IgD-negative memory B cell (primary cell): ENCODE measurements around the gene TMEM204. TPM values are rescaled to one million over a fixed set of nuclear protein-coding genes. Genes with fewer than 3 reads are reported as not detected.

Source experiments
- H3K27ac Mint-ChIP-seq, 3 donors: one replicate each; pipeline ENCODE4 v1.8.0; 2020 to 2022; ENCODE audit warnings: mild to moderate bottlenecking in 3 of 3, mixed read lengths in 3 of 3, moderate library complexity in 1 of 3
- H3K27me3 Mint-ChIP-seq: one replicate; pipeline ENCODE4 v1.8.0; 2021; ENCODE audit warnings: mixed read lengths
- H3K36me3 Mint-ChIP-seq: one replicate; pipeline ENCODE4 v1.8.0; 2020; ENCODE audit warnings: mild to moderate bottlenecking, mixed read lengths
- H3K4me1 Mint-ChIP-seq, 3 donors: one replicate each; pipeline ENCODE4 v1.8.0; 2020 to 2022; ENCODE audit warnings: mixed read lengths in 3 of 3, mild to moderate bottlenecking in 1 of 3
- H3K4me3 Mint-ChIP-seq, 4 donors: one replicate each; pipeline ENCODE4 v1.8.0; 2020 to 2022; ENCODE audit warnings: mild to moderate bottlenecking in 4 of 4, mixed read lengths in 4 of 4, moderate library complexity in 3 of 4
- H3K9me3 Mint-ChIP-seq, 3 donors: one replicate each; pipeline ENCODE4 v1.8.0; 2020 to 2021; ENCODE audit warnings: mixed read lengths in 3 of 3, mild to moderate bottlenecking in 1 of 3
- polyA plus RNA-seq: library from polyadenylated mRNA; unstranded; fragments of 300-500 nt; fragmentation: Illumina TruSeq; gene quantifications from one replicate; pipeline ENCODE4 v1.2.3, GENCODE V29; 2021

Gene TMEM204
- polyA plus RNA-seq, 1 donor from 2014 or later: 2.9 TPM

DNA sequence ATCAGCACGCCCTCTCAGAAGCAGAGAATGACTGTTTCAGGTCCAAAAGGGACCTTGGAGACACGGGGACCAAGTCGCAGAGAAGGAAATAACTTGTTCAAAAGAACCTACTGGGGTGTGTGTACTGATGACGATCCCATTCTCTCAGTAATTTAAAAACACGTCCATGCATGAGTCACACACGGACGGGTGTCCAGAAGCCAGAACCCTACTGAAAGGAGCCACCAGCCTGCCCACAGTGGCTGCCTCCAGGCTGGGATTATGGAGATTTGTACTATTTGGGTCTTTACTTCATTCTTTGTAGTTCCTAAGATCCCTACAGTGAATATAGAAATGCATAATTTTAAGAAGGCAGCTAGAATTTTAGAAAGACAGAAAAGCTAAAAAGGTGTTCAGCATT is 27.8 kb downstream of the TMEM204 start:
- peaks cover 3% of the 10 kb centered on the region for H3K36me3 Mint-ChIP-seq
- peaks cover 0 to 7% (median 0%) of the 10 kb centered on the region in 3 donors for H3K4me1 Mint-ChIP-seq
- H3K4me3 Mint-ChIP-seq: no peak overlapping the region
- H3K27ac Mint-ChIP-seq: no peak overlapping the region
- no peaks in the 10 kb centered on the region for H3K27me3 Mint-ChIP-seq
- H3K9me3 Mint-ChIP-seq: no peaks in the 10 kb centered on the region

DNA sequence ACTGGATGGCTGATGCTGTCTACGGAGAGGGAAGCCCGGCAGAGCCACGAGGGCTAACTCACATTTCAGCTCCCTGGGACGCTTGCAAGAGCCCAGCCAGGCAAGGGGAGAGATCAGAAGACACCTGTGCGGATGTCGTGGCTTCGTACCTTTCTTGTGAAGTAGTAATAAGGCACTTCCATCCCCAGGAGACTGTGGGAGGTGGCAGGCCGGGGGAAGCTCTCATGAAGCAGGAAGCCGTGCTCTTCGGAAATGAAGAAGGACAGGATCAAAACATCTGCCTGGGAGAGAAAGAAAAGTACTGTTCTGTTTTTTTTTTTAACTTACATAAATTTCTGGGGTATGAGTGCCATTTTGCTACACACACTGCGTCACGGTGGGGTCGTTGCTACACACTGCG is 28.4 kb downstream of the TMEM204 start:
- peaks cover 3% of the 10 kb centered on the region for H3K36me3 Mint-ChIP-seq
- H3K4me1 Mint-ChIP-seq: peaks cover 0 to 7% (median 0%) of the 10 kb centered on the region in 3 donors
- H3K4me3 Mint-ChIP-seq: no peak overlapping the region
- no peaks in the 10 kb centered on the region for H3K9me3 Mint-ChIP-seq
- H3K27me3 Mint-ChIP-seq: no peaks in the 10 kb centered on the region
- no peak overlapping the region for H3K27ac Mint-ChIP-seq

GRCh38 chr16:1563786-1564185 is 30.3 kb downstream of the TMEM204 start:
- peaks cover 0 to 7% (median 0%) of the 10 kb centered on the region in 3 donors for H3K4me1 Mint-ChIP-seq

GRCh38 chr16:1564325-1564724 is 30.9 kb downstream of the TMEM204 start:
- H3K4me3 Mint-ChIP-seq: no peak overlapping the region
- no peaks in the 10 kb centered on the region for H3K27me3 Mint-ChIP-seq
- no peaks in the 10 kb centered on the region for H3K9me3 Mint-ChIP-seq
- H3K4me1 Mint-ChIP-seq: peaks cover 0 to 7% (median 0%) of the 10 kb centered on the region in 3 donors
- H3K36me3 Mint-ChIP-seq: peaks cover 3% of the 10 kb centered on the region
- peak overlapping the region in 1 of 3 donors; percentile 97 for H3K27ac Mint-ChIP-seq

More at GRCh38 chr16:1563786-1564185, 30.3 kb downstream of the TMEM204 start:
- no peaks in the 10 kb centered on the region for H3K27me3 Mint-ChIP-seq
- no peak overlapping the region for H3K27ac Mint-ChIP-seq
- H3K9me3 Mint-ChIP-seq: no peaks in the 10 kb centered on the region
- peaks cover 3% of the 10 kb centered on the region for H3K36me3 Mint-ChIP-seq
- no peak overlapping the region for H3K4me3 Mint-ChIP-seq

- H3K27ac Mint-ChIP-seq: peak overlapping the region in 1 of 3 donors; percentile 97
- no peaks in the 10 kb centered on the region for H3K27me3 Mint-ChIP-seq
- H3K4me1 Mint-ChIP-seq: no peaks in the 10 kb centered on the region
- peak overlapping the region in 2 of 4 donors; percentile 23 to 79 for H3K4me3 Mint-ChIP-seq
- H3K9me3 Mint-ChIP-seq: no peaks in the 10 kb centered on the region
- H3K36me3 Mint-ChIP-seq: peaks cover 1% of the 10 kb centered on the region
These were observed 31.8 kb downstream of the TMEM204 start for GRCh38 chr16:1565083-1565805.

DNA sequence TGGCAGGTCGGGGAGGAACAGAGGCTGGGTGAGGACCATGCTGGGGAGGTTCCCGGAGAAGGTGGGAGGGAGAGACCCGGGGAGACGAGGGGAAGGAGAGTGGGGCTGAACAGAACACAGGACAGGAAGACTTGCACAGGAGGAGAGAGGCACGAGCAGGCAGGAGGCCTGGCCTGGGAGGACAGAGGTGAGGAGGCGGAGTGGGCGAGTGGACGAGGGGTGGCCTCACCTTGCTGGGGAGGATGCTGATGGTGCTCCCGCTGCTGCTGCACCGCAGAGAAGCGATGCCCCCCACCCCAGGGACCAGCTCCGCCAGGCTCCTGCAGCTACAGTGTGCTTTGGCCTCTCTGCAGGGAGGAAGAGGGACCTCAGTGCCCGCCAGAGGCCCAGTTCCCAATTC is 34.5 kb downstream of the TMEM204 start:
- Mint-ChIP-seq H3K9me3 (no peaks in the 10 kb centered on the region), H3K4me1 (no peaks in the 10 kb centered on the region)

DNA sequence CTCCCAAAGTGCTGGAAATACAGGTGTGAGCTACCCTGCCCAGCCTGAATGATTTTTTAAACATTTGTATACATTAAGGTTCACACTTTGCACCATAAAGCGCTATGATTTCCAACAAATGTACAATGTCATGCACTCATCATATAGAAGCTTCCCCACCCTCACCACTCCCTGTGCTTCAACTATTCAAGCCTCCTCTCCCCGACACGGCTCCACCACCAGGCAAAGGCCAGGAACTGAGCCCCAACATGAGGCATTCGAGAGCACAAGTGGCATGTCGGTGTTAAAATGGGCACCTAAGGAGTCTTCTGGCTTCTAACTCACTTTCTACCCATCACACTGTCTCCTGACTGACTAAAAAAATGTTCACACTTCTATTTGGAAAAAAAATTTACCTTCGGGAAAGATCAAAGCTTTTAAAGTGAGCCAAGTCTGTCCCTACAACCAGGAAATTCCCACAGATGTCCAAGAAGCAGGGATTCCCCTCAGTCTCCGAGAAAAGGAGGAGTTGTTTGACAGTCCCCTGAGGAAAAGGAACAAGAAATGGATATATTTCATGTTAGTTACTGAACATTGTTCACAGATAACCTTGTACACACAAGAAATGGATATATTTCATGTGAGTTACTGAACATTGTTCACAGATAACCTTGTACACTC is 37.7 kb downstream of the TMEM204 start:
- Mint-ChIP-seq H3K27ac (no peak overlapping the region), H3K4me1 (no peaks in the 10 kb centered on the region), H3K9me3 (no peaks in the 10 kb centered on the region), H3K4me3 (no peak overlapping the region), H3K27me3 (no peaks in the 10 kb centered on the region), H3K36me3 (peaks cover 2% of the 10 kb centered on the region)

More for the DNA sequence above, 34.5 kb downstream of the TMEM204 start:
- H3K27ac Mint-ChIP-seq: no peak overlapping the region
- no peaks in the 10 kb centered on the region for H3K27me3 Mint-ChIP-seq
- H3K4me3 Mint-ChIP-seq: no peak overlapping the region
- peaks cover 2% of the 10 kb centered on the region for H3K36me3 Mint-ChIP-seq

DNA sequence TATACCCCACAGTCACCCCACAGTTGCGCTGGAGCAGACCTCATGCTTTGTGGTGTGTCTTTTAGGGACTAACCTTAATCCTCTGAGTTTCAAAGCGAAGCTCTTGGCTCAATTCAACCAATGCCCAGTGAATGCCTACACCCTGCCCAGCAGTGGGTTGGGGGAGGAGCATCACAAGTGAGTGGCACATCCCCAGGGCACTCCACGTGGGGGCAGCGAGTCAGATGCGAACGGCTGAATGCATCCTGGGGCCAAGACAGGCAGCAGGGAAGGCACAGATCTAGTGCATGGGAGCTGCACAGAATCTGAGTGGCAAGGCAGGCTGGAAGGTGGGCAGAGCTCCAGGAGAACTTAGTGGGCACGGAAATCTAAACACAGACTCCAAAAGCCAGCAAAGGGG is 39.2 kb downstream of the TMEM204 start:
- Mint-ChIP-seq H3K4me1 (no peaks in the 10 kb centered on the region), H3K4me3 (no peak overlapping the region), H3K36me3 (peaks cover 2% of the 10 kb centered on the region), H3K9me3 (no peaks in the 10 kb centered on the region), H3K27me3 (no peaks in the 10 kb centered on the region), H3K27ac (no peak overlapping the region)

DNA sequence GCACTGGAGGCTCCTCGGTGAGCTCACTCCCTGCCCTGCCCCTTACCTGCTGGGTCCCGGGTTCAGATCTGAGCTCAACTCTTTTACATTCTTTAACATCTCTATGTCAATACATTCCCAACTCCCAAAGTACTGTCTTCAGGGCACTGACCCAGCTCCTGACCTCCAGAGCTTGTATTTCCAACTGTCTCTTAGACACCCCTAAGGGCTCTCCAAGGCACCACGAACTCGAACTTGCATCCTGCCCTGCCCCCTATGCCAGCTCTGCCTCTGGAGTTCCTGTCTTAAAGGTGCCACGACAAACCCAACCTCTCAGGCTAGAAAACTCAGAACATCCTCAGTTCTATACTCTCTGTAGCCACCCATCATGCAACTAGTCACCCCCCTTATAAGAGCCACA is 39.8 kb downstream of the TMEM204 start:
- no peaks in the 10 kb centered on the region for H3K9me3 Mint-ChIP-seq
- no peaks in the 10 kb centered on the region for H3K4me1 Mint-ChIP-seq
- no peaks in the 10 kb centered on the region for H3K27me3 Mint-ChIP-seq
- H3K4me3 Mint-ChIP-seq: no peak overlapping the region
- H3K27ac Mint-ChIP-seq: peak overlapping the region in 1 of 3 donors; percentile 53
- H3K36me3 Mint-ChIP-seq: peaks cover 2% of the 10 kb centered on the region

GRCh38 chr16:1575578-1575977 is 42.1 kb downstream of the TMEM204 start:
- Mint-ChIP-seq H3K27me3 (no peaks in the 10 kb centered on the region), H3K9me3 (no peaks in the 10 kb centered on the region), H3K4me3 (no peak overlapping the region), H3K27ac (no peak overlapping the region), H3K4me1 (no peaks in the 10 kb centered on the region), H3K36me3 (peaks cover 4% of the 10 kb centered on the region)

- no peaks in the 10 kb centered on the region for H3K27me3 Mint-ChIP-seq
- peaks cover 0 to 1% (median 0%) of the 10 kb centered on the region in 3 donors for H3K9me3 Mint-ChIP-seq
- H3K36me3 Mint-ChIP-seq: peaks cover 4% of the 10 kb centered on the region
- peaks cover 0 to 4% (median 0%) of the 10 kb centered on the region in 3 donors for H3K4me1 Mint-ChIP-seq
- H3K27ac Mint-ChIP-seq: no peak overlapping the region
- no peak overlapping the region for H3K4me3 Mint-ChIP-seq
These were observed 45.7 kb downstream of the TMEM204 start for GRCh38 chr16:1579214-1579613.

DNA sequence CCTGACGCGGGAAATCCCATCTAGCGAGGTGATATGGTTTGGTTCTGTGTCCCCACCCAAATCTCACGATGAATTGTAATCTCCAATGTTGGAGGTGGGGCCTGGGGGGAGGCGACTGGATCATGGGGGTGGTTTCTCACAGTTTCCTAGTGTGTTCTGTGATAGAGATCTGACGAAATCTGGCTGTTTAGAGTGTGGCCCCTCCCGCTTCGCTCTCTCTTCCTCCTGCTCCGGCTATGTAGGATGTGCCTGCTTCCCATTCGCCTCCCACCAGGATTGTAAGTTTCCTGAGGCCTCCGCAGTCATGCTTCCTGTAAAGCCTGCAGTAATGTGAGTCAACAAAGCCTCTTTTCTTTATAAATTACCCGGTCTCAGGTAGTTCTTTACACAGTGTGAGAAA is 46.8 kb downstream of the TMEM204 start:
- Mint-ChIP-seq H3K27me3 (no peaks in the 10 kb centered on the region), H3K4me1 (peaks cover 0 to 4% (median 0%) of the 10 kb centered on the region in 3 donors), H3K27ac (no peak overlapping the region), H3K36me3 (peaks cover 4% of the 10 kb centered on the region), H3K4me3 (no peak overlapping the region), H3K9me3 (peaks cover 0 to 1% (median 0%) of the 10 kb centered on the region in 3 donors)

- Mint-ChIP-seq H3K36me3 (peaks cover 4% of the 10 kb centered on the region), H3K9me3 (peaks cover 0 to 1% (median 0%) of the 10 kb centered on the region in 3 donors), H3K27me3 (no peaks in the 10 kb centered on the region), H3K4me3 (no peak overlapping the region), H3K4me1 (peaks cover 0 to 4% (median 0%) of the 10 kb centered on the region in 3 donors), H3K27ac (no peak overlapping the region)
These were observed 47.5 kb downstream of the TMEM204 start for GRCh38 chr16:1580956-1581355.

DNA sequence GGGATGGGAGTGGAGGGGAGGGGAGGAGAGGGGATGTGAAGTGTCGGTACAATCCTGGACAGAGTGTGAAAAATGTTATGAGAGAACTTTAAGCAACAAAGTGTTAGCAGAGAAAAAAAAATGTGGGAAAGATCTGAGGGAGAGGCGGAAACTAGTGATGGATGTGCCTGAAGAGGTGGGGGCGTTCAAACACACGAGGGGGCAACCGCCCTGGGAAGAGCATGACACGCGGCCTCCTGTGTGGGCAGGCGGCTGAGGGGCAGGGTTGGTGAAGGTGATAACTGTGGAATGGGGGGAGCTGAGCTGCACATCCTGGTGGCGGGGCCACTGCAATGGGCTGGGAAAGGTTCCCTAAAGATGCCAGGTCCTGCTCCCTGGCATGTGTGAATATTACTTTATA is 48.3 kb downstream of the TMEM204 start:
- H3K36me3 Mint-ChIP-seq: peaks cover 4% of the 10 kb centered on the region
- H3K4me1 Mint-ChIP-seq: peaks cover 0 to 4% (median 0%) of the 10 kb centered on the region in 3 donors
- no peak overlapping the region for H3K27ac Mint-ChIP-seq
- peaks cover 0 to 1% (median 0%) of the 10 kb centered on the region in 3 donors for H3K9me3 Mint-ChIP-seq
- no peaks in the 10 kb centered on the region for H3K27me3 Mint-ChIP-seq
- no peak overlapping the region for H3K4me3 Mint-ChIP-seq

DNA sequence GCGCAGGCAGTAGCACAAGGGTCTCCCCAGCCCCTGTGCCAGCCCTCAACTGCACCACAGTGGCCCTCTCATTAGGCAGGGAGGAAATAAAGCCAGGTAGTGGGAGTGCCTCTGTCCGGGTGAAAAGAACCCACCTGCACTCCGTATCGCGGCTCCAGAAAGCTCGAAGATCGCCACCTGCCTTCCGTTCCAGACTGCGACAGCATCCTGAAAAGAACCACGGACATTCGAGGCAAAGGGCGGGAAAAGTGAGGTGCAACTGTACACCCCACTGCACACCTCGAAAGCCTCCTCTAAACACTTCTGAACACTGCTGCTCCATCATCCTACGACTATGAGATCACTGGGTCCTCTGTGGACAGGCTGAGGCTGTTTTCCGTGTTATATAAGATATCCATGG is 49.7 kb downstream of the TMEM204 start:
- no peak overlapping the region for H3K4me3 Mint-ChIP-seq
- peaks cover 4% of the 10 kb centered on the region for H3K36me3 Mint-ChIP-seq
- no peaks in the 10 kb centered on the region for H3K27me3 Mint-ChIP-seq
- peaks cover 0 to 4% (median 0%) of the 10 kb centered on the region in 3 donors for H3K4me1 Mint-ChIP-seq
- peaks cover 0 to 1% (median 0%) of the 10 kb centered on the region in 3 donors for H3K9me3 Mint-ChIP-seq
- no peak overlapping the region for H3K27ac Mint-ChIP-seq
